Activated naive CD4-positive, alpha-beta T cell treated with anti-CD3 and anti-CD28 coated beads, Interleukin-2, amount 10 ng/mL, durations not matched to agents 7 days and 5 days (primary cell): ENCODE results near the gene RTP2.
"Not testable (repeated sequence)": the region's sequence is repeated elsewhere in the genome, so short reads cannot be mapped to it uniquely, and the experiment has no call there.

Experiments used
- CTCF ChIA-PET: fragments of 350-600 bp; sonication (Branson Sonifier 250); formaldehyde crosslinking; loops from one replicate; lab custom pipeline; 2021; ENCODE audit warnings: antibody characterized with exemption; lab: Charles Lee
- DNase-seq: peaks from one replicate; pipeline ENCODE4 v3.0.0-alpha.2; 2020
- H3K27ac Mint-ChIP-seq: one replicate; pipeline ENCODE4 v1.8.0; 2021; ENCODE audit warnings: mild to moderate bottlenecking, moderate library complexity, mixed read lengths
- H3K27me3 Mint-ChIP-seq: one replicate; pipeline ENCODE4 v1.8.0; 2021; ENCODE audit warnings: mild to moderate bottlenecking, mixed read lengths
- H3K36me3 Mint-ChIP-seq: one replicate; pipeline ENCODE4 v1.8.0; 2021; ENCODE audit warnings: mixed read lengths
- H3K4me1 Mint-ChIP-seq: one replicate; pipeline ENCODE4 v1.8.0; 2021; ENCODE audit warnings: mixed read lengths
- H3K4me3 Mint-ChIP-seq: one replicate; pipeline ENCODE4 v1.8.0; 2021; ENCODE audit warnings: mild to moderate bottlenecking, moderate library complexity, mixed read lengths
- H3K9me3 Mint-ChIP-seq: one replicate; pipeline ENCODE4 v1.8.0; 2021; ENCODE audit warnings: mixed read lengths

RTP2 gene

DNA sequence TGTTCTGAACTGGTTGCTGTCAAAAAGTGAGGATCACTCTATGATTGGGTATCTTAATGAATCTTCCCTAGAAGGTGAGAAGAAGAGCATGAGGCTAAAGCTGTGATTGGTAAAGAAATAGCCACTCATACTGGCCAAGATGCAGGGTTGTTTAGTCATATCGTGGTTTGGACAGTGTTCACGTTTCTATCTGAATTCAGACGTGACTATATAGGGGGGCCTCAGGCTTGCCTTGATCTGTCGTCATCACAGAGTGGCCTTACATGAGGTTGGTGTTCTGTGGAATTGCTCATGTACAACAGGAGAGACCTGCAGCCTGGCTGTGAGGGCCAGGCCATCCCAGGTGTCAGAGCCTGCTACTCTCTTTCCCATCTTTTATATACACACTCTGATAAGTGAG is 12.4 kb downstream of the RTP2 start:
- no peak for DNase-seq
- peaks cover 46% of the 10 kb centered on the region for H3K27me3 Mint-ChIP-seq
- no peaks in the 10 kb centered on the region for H3K9me3 Mint-ChIP-seq
- H3K27ac Mint-ChIP-seq, result no peak overlapping the region
- no peak overlapping the region for H3K4me3 Mint-ChIP-seq
- CTCF ChIA-PET, result interaction anchor here (3.9 kb wide), 1 partner anchor 11 kb away, joined by 14 read pairs; no protein-coding TSS in a partner anchor
- no peaks in the 10 kb centered on the region for H3K4me1 Mint-ChIP-seq
- H3K36me3 Mint-ChIP-seq, result no peaks in the 10 kb centered on the region

- Mint-ChIP-seq H3K4me3 (no peak overlapping the region), H3K4me1 (no peaks in the 10 kb centered on the region), H3K36me3 (no peaks in the 10 kb centered on the region), H3K9me3 (no peaks in the 10 kb centered on the region), H3K27ac (no peak overlapping the region), H3K27me3 (peaks cover 35% of the 10 kb centered on the region)
- DNase-seq, result no peak
- CTCF ChIA-PET, result no interaction called here
These were observed 15.6 kb downstream of the RTP2 start for GRCh38 chr3:187686621-187687273.

GRCh38 chr3:187685948-187686347 is 16.4 kb downstream of the RTP2 start:
- Mint-ChIP-seq H3K4me3 (no peak overlapping the region), H3K36me3 (no peaks in the 10 kb centered on the region), H3K4me1 (no peaks in the 10 kb centered on the region), H3K27ac (no peak overlapping the region), H3K27me3 (peaks cover 28% of the 10 kb centered on the region), H3K9me3 (no peaks in the 10 kb centered on the region)
- no peak for DNase-seq
- CTCF ChIA-PET, result no interaction called here

- DNase-seq, result no peak
- CTCF ChIA-PET, result interaction anchor here (10.5 kb wide), 1 partner anchor 365 kb away, joined by 394 read pairs; no protein-coding TSS in a partner anchor
- Mint-ChIP-seq H3K27ac (no peak overlapping the region), H3K4me3 (no peak overlapping the region), H3K4me1 (no peaks in the 10 kb centered on the region), H3K9me3 (no peaks in the 10 kb centered on the region), H3K36me3 (no peaks in the 10 kb centered on the region), H3K27me3 (peaks cover 20% of the 10 kb centered on the region)
These were observed 17.5 kb downstream of the RTP2 start for GRCh38 chr3:187684880-187685279.

DNA sequence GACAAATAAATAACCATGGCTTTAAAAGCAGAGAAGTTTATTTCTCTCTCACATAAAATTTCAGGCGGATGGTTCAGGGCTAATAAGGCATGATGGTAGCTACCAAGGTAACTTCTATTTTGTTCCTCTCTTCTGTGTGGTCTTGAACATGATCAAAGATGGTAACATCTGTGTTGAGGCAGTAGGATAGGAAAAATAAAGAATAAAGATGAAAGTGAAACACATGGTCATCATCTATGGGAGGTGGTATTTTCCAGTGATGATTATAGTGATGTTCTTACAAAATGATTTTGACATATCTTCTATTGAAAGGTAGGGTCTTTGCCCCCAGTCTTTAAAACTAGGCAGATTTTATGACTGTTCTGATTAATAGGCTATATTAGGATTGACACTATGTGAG is 17.9 kb downstream of the RTP2 start:
- no peaks in the 10 kb centered on the region for H3K36me3 Mint-ChIP-seq
- no peak overlapping the region for H3K27ac Mint-ChIP-seq
- CTCF ChIA-PET, result interaction anchor here (10.5 kb wide), 1 partner anchor 365 kb away, joined by 394 read pairs; no protein-coding TSS in a partner anchor
- DNase-seq, result no peak
- H3K9me3 Mint-ChIP-seq, result no peaks in the 10 kb centered on the region
- no peaks in the 10 kb centered on the region for H3K4me1 Mint-ChIP-seq
- H3K4me3 Mint-ChIP-seq, result no peak overlapping the region
- peaks cover 21% of the 10 kb centered on the region for H3K27me3 Mint-ChIP-seq

GRCh38 chr3:187681756-187682155 is 20.6 kb downstream of the RTP2 start:
- CTCF ChIA-PET, result interaction anchor here (0.7 to 10.5 kb wide), 10 partner anchors 10 to 459 kb away, joined by 3 to 394 read pairs (median 4); partner anchors contain the start of genes RTP2 and SST
- DNase-seq, H3K36me3 Mint-ChIP-seq, H3K27ac Mint-ChIP-seq, H3K4me1 Mint-ChIP-seq, H3K9me3 Mint-ChIP-seq, H3K4me3 Mint-ChIP-seq: not testable (repeated sequence)
- peaks cover 17% of the 10 kb centered on the region for H3K27me3 Mint-ChIP-seq

- Mint-ChIP-seq H3K27ac (no peak overlapping the region), H3K27me3 (peaks cover 15% of the 10 kb centered on the region), H3K36me3 (no peaks in the 10 kb centered on the region), H3K9me3 (no peaks in the 10 kb centered on the region), H3K4me3 (no peak overlapping the region), H3K4me1 (no peaks in the 10 kb centered on the region)
- CTCF ChIA-PET, result interaction anchor here (0.6 to 10.5 kb wide), 48 partner anchors 8 to 1277 kb away, joined by 3 to 394 read pairs (median 4); partner anchors contain the start of genes RTP2 and SST
- peak; percentile 78 for DNase-seq
These were observed 22.5 kb downstream of the RTP2 start for GRCh38 chr3:187679638-187680396.

GRCh38 chr3:187678726-187679268 is 23.6 kb downstream of the RTP2 start:
- peaks cover 23% of the 10 kb centered on the region for H3K27me3 Mint-ChIP-seq
- DNase-seq, result peak; percentile 55

GRCh38 chr3:187677604-187678003 is 24.8 kb downstream of the RTP2 start:
- no peaks in the 10 kb centered on the region for H3K9me3 Mint-ChIP-seq
- CTCF ChIA-PET, result interaction anchor here (1.4 to 10.5 kb wide), 4 partner anchors 10 to 457 kb away, joined by 3 to 394 read pairs (median 44); no protein-coding TSS in a partner anchor
- H3K36me3 Mint-ChIP-seq, result no peaks in the 10 kb centered on the region
- no peak for DNase-seq
- no peak overlapping the region for H3K4me3 Mint-ChIP-seq
- H3K4me1 Mint-ChIP-seq, result no peaks in the 10 kb centered on the region
- H3K27ac Mint-ChIP-seq, result no peak overlapping the region
- peaks cover 29% of the 10 kb centered on the region for H3K27me3 Mint-ChIP-seq

More at GRCh38 chr3:187678726-187679268, 23.6 kb downstream of the RTP2 start:
- Mint-ChIP-seq H3K4me3 (no peak overlapping the region), H3K4me1 (no peaks in the 10 kb centered on the region), H3K36me3 (no peaks in the 10 kb centered on the region), H3K9me3 (no peaks in the 10 kb centered on the region), H3K27ac (no peak overlapping the region)
- CTCF ChIA-PET, result interaction anchor here (0.6 to 10.5 kb wide), 39 partner anchors 7 to 1278 kb away, joined by 3 to 394 read pairs (median 5); partner anchors contain the start of gene SST

GRCh38 chr3:187673012-187673411 is 29.3 kb downstream of the RTP2 start:
- Mint-ChIP-seq H3K4me3 (no peak overlapping the region), H3K9me3 (no peaks in the 10 kb centered on the region), H3K4me1 (no peaks in the 10 kb centered on the region), H3K36me3 (no peaks in the 10 kb centered on the region), H3K27ac (no peak overlapping the region), H3K27me3 (peaks cover 55% of the 10 kb centered on the region)
- no peak for DNase-seq
- CTCF ChIA-PET, result interaction anchor here (1.5 to 8.2 kb wide), 2 partner anchors 57 to 355 kb away, joined by 3 to 55 read pairs; no protein-coding TSS in a partner anchor

GRCh38 chr3:187669675-187670504 is 32.5 kb downstream of the RTP2 start, which contains the start of gene SST:
TSS of gene SST (minus strand) at chr3:187670394. CDS start at chr3:187670291, 103 bp downstream.
- CTCF ChIA-PET, result interaction anchor here (0.9 to 8.2 kb wide), 5 partner anchors 10 to 1473 kb away, joined by 3 to 55 read pairs (median 4); no protein-coding TSS in a partner anchor
- Mint-ChIP-seq H3K27ac (no peak within 1 kb of the TSS), H3K4me1 (no peaks in the 10 kb centered on the region), H3K9me3 (no peaks in the 10 kb centered on the region), H3K36me3 (no peaks in the 10 kb centered on the region), H3K27me3 (peaks cover 47% of the 10 kb centered on the region), H3K4me3 (no peak within 1 kb of the TSS)
- DNase-seq, result peak; percentile 65

- H3K4me1 Mint-ChIP-seq, result no peaks in the 10 kb centered on the region
- no peak overlapping the region for H3K27ac Mint-ChIP-seq
- no peaks in the 10 kb centered on the region for H3K36me3 Mint-ChIP-seq
- H3K4me3 Mint-ChIP-seq, result no peak overlapping the region
- H3K27me3 Mint-ChIP-seq, result peaks cover 32% of the 10 kb centered on the region
- H3K9me3 Mint-ChIP-seq, result no peaks in the 10 kb centered on the region
- no peak for DNase-seq
- CTCF ChIA-PET, result interaction anchor here (0.5 to 8.2 kb wide), 4 partner anchors 9 to 1419 kb away, joined by 3 to 55 read pairs (median 16); no protein-coding TSS in a partner anchor
These were observed 34.8 kb downstream of the RTP2 start for GRCh38 chr3:187667526-187667925.

- Mint-ChIP-seq H3K36me3 (no peaks in the 10 kb centered on the region), H3K27ac (no peak overlapping the region), H3K27me3 (peaks cover 21% of the 10 kb centered on the region), H3K4me3 (no peak overlapping the region), H3K4me1 (no peaks in the 10 kb centered on the region), H3K9me3 (no peaks in the 10 kb centered on the region)
- no peak for DNase-seq
- CTCF ChIA-PET, result interaction anchor here (1.4 kb wide), 1 partner anchor 346 kb away, joined by 3 read pairs; no protein-coding TSS in a partner anchor
These were observed 36.5 kb downstream of the RTP2 start for GRCh38 chr3:187665764-187666402.
